ENCODE data around the gene TBC1D26.
"Not testable (repeated sequence)": the region's sequence is repeated elsewhere in the genome, so short reads cannot be mapped to it uniquely, and the experiment has no call there.

The TBC1D26 gene

DNA sequence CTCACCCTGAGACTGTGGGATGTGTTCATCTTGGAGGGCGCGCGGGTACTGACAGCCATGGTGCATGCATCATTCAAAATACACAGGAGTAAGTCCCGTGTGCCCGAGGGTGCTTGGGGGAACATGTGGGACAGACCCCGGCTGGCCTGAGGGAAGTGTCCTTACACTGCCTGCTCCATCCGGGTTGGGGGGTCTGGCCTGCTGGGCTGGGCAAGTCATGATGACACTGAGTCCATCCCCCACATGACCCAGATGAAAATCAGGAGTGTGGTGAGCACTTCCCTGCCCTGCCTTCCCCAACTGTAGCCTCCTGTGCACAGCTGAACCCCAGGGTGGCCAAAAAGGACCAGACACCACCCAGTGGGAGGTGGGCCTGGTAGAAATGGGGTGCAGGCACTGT, 10.8 kb downstream of the TBC1D26 start:
- peaks cover 6% of the 10 kb centered on the region for H3K4me1 ChIP-seq (ENCODE audit: control insufficient read depth, insufficient read depth, low read length)
- no peak overlapping the region for H3K4me3 ChIP-seq (ENCODE audit: insufficient read depth, low read depth, low read length)
- H3K36me3 ChIP-seq (ENCODE audit: control insufficient read depth, insufficient read depth, low read length): no peaks in the 10 kb centered on the region
- 96 to 97% methylated on average over 7 of the region's 7 CpGs for WGBS, 2 experiments
- H3K27me3 ChIP-seq (ENCODE audit: control insufficient read depth, insufficient read depth, low read length, poor library complexity, severe bottlenecking): no peaks in the 10 kb centered on the region
- no peak overlapping the region for H3K27ac ChIP-seq (ENCODE audit: insufficient read depth, low read depth, low read length, poor library complexity, severe bottlenecking)
- no peaks in the 10 kb centered on the region for H3K9me3 ChIP-seq (ENCODE audit: control insufficient read depth, low read length)

DNA sequence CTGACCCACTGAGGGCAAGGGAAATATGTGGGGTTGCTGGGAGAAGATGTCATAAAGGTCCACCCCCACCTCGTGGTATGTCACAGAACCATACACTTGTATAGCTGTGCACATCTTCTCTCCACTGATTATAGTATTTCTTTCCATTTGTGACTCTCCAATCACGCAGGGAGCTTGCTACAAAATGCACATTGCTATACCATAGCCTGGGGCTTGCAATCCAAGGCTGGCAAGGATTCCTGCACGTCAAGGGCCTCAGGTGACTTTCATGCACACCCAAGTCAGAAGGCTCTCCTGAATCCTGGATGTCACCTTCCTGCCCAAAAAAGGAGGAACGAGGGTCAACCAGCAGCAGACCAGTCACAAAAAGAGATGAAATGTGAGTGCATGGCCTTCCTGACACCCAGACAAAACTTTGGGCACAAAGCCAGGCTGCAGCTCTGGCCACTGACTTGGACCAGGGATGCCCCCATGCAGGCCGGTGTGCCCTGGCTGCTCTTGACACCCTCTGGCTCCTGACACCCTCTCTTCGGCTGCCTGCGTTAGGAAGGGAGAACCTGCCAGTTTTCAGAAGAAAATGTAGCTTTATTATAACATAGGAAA, 12.1 kb downstream of the TBC1D26 start:
- H3K27me3 ChIP-seq (ENCODE audit: control insufficient read depth, insufficient read depth, low read length, poor library complexity, severe bottlenecking): no peaks in the 10 kb centered on the region
- no peaks in the 10 kb centered on the region for H3K9me3 ChIP-seq (ENCODE audit: control insufficient read depth, low read length)
- peaks cover 6% of the 10 kb centered on the region for H3K4me1 ChIP-seq (ENCODE audit: control insufficient read depth, insufficient read depth, low read length)
- H3K36me3 ChIP-seq (ENCODE audit: control insufficient read depth, insufficient read depth, low read length): no peaks in the 10 kb centered on the region
- no peak overlapping the region for H3K4me3 ChIP-seq (ENCODE audit: insufficient read depth, low read depth, low read length)
- no peak overlapping the region for H3K27ac ChIP-seq (ENCODE audit: insufficient read depth, low read depth, low read length, poor library complexity, severe bottlenecking)
- WGBS, 2 experiments: 78 to 85% methylated on average over 7 of the region's 7 CpGs

DNA sequence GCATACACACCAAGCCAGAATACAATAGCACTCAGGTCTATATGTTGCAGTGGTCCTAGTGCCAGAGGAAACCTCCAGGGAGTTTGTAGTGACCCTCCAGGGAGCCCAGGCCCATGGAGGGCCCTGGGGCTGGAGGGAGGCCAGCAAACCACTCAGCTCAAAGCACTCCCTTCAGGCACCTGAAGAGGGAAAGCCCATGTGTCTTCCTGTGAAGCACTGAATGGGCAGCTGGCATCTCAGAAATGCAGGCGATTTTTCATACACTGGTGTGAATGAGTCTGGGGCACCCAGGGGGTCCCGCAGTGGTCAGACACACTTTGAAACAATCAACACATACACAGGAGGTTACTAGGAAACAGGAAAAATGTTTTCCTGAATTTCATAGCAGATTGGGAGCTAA, 12.8 kb downstream of the TBC1D26 start:
- H3K4me3 ChIP-seq (ENCODE audit: insufficient read depth, low read depth, low read length): no peak overlapping the region
- H3K36me3 ChIP-seq (ENCODE audit: control insufficient read depth, insufficient read depth, low read length): no peaks in the 10 kb centered on the region
- peaks cover 6% of the 10 kb centered on the region for H3K4me1 ChIP-seq (ENCODE audit: control insufficient read depth, insufficient read depth, low read length)
- H3K27me3 ChIP-seq (ENCODE audit: control insufficient read depth, insufficient read depth, low read length, poor library complexity, severe bottlenecking): no peaks in the 10 kb centered on the region
- no peak overlapping the region for H3K27ac ChIP-seq (ENCODE audit: insufficient read depth, low read depth, low read length, poor library complexity, severe bottlenecking)
- 81 to 82% methylated on average over 2 of the region's 2 CpGs for WGBS, 2 experiments
- H3K9me3 ChIP-seq (ENCODE audit: control insufficient read depth, low read length): no peaks in the 10 kb centered on the region

DNA sequence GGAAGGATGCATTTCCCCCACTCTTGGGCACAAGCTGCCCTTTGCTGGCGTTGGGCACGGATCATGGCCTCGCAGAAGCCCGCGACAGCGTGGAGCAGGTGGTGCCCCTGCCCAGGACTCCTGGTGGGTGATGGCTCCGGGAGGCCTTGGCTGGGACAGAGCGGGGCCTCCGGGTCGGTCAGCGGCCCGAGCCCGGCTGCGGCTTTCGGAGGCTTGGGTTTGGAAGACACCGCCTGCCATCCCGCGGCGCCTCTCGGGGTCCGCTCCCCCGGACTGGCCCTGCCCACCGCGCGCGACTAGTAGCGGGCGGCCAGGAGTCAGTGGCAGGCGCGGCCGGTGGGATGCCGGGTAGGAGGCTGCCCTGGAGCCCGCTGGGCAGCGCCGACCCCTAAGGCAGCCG, 17.3 kb downstream of the TBC1D26 start:
- WGBS, 2 experiments: 97 to 98% methylated on average over 36 of the region's 36 CpGs
- not testable (repeated sequence) for H3K4me3 ChIP-seq (ENCODE audit: insufficient read depth, low read depth, low read length); H3K9me3 ChIP-seq (ENCODE audit: control insufficient read depth, low read length); H3K36me3 ChIP-seq (ENCODE audit: control insufficient read depth, insufficient read depth, low read length); H3K27ac ChIP-seq (ENCODE audit: insufficient read depth, low read depth, low read length, poor library complexity, severe bottlenecking); H3K4me1 ChIP-seq (ENCODE audit: control insufficient read depth, insufficient read depth, low read length); H3K27me3 ChIP-seq (ENCODE audit: control insufficient read depth, insufficient read depth, low read length, poor library complexity, severe bottlenecking)

DNA sequence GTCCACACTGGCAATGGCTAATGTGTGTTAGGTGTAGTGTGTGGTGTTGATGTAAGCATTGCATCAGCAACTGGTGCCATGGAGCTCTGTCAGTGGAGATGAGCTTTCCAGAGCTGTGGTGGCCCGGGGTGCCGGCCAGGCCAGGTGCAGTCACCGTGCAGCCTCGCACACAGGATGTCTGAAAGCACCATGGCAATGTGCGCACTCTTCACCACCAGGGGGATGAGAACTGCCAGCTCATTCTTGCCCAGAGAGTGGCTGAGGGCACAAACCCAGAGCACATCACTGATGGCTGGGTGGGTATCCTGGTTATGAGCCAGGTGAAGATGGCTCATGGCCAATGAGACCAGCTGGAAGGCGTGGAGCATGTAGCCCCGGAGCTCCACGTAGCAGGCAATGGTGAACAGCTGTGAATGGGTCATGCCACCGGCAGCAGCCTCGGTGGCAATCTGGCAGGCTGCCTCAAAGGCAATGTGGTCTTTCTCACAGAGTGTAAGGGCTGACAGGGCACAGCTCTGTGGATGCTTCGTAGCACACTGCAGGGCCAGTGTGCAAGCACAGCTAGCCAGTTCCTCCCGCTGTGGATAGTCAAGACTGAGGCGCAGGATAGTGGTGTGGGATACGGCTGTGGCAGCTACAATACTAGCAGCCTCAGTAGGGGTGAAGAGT, 36.9 kb downstream of the TBC1D26 start:
- H3K9me3 ChIP-seq (ENCODE audit: control insufficient read depth, low read length); H3K4me1 ChIP-seq (ENCODE audit: control insufficient read depth, insufficient read depth, low read length); H3K36me3 ChIP-seq (ENCODE audit: control insufficient read depth, insufficient read depth, low read length); H3K4me3 ChIP-seq (ENCODE audit: insufficient read depth, low read depth, low read length); H3K27ac ChIP-seq (ENCODE audit: insufficient read depth, low read depth, low read length, poor library complexity, severe bottlenecking); H3K27me3 ChIP-seq (ENCODE audit: control insufficient read depth, insufficient read depth, low read length, poor library complexity, severe bottlenecking): not testable (repeated sequence)
- WGBS, 2 experiments: 96 to 97% methylated on average over 5 of the region's 14 CpGs

DNA sequence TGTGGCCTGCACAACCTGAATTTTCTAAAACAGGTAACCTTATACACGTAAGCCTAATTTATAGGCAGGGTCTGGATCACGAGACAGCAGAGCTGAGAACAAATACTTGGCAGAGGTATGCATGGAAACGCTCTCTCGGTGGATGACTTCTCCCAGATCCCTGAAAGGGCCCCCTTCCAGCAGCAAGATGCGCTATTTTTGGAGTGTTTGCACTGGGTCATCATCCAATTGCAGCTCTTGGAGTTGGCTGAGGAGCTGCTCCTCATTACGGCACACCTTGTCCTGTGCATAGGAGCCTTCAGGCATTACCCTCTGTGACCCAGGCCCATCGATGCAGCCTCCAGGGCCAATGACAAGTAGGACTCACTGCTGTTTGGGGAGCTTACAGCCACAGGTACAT, 38.6 kb downstream of the TBC1D26 start:
- H3K27ac ChIP-seq (ENCODE audit: insufficient read depth, low read depth, low read length, poor library complexity, severe bottlenecking); H3K27me3 ChIP-seq (ENCODE audit: control insufficient read depth, insufficient read depth, low read length, poor library complexity, severe bottlenecking); H3K4me1 ChIP-seq (ENCODE audit: control insufficient read depth, insufficient read depth, low read length); H3K36me3 ChIP-seq (ENCODE audit: control insufficient read depth, insufficient read depth, low read length); H3K9me3 ChIP-seq (ENCODE audit: control insufficient read depth, low read length); H3K4me3 ChIP-seq (ENCODE audit: insufficient read depth, low read depth, low read length): not testable (repeated sequence)
- 91 to 93% methylated on average over 6 of the region's 7 CpGs for WGBS, 2 experiments

DNA sequence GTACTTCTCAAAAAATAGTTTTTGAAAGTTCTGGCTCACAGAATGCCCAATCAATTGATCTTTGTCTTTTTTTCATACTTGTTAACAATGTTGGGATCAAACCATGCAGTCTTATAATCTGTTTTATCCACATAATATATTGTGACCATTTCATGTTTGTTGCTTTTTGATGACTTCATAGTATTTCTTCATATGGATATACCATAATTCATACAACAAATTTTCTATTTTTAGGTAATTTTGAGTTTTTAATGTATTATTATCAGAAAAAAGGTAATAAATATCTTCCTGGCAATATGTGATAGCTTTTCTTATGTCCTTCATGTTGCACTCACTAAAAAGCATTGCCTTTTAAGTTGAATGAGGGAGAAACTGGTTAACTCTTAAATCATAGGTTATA, 44.8 kb downstream of the TBC1D26 start:
- Histone ChIP-seq H3K4me3 (ENCODE audit: insufficient read depth, low read depth, low read length) (no peak overlapping the region), H3K9me3 (ENCODE audit: control insufficient read depth, low read length) (no peaks in the 10 kb centered on the region), H3K27ac (ENCODE audit: insufficient read depth, low read depth, low read length, poor library complexity, severe bottlenecking) (no peak overlapping the region), H3K36me3 (ENCODE audit: control insufficient read depth, insufficient read depth, low read length) (no peaks in the 10 kb centered on the region), H3K27me3 (ENCODE audit: control insufficient read depth, insufficient read depth, low read length, poor library complexity, severe bottlenecking) (no peaks in the 10 kb centered on the region), H3K4me1 (ENCODE audit: control insufficient read depth, insufficient read depth, low read length) (no peaks in the 10 kb centered on the region)

DNA sequence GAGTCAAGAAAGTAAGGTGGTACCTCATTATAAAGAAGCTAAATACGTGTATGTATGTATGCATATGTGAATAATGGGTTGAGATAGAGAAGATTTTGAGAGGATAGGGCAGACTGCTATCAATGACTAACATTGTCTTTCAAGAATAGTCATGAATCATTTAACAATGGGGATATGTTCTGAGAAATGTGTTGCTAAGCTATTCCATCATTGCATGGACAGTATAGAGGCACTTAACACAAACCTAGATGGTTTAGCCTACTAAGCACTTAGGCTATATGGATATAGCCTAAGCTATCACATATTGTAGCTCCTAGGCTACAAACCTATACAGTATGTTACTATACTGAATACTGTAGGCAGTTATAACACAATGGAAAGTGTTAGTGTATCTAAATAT, 45.2 kb downstream of the TBC1D26 start:
- 84 to 93% methylated on average over 1 of the region's 1 CpG for WGBS, 2 experiments
- Histone ChIP-seq H3K4me3 (ENCODE audit: insufficient read depth, low read depth, low read length) (no peak overlapping the region), H3K9me3 (ENCODE audit: control insufficient read depth, low read length) (no peaks in the 10 kb centered on the region), H3K27me3 (ENCODE audit: control insufficient read depth, insufficient read depth, low read length, poor library complexity, severe bottlenecking) (no peaks in the 10 kb centered on the region), H3K36me3 (ENCODE audit: control insufficient read depth, insufficient read depth, low read length) (no peaks in the 10 kb centered on the region), H3K4me1 (ENCODE audit: control insufficient read depth, insufficient read depth, low read length) (no peaks in the 10 kb centered on the region), H3K27ac (ENCODE audit: insufficient read depth, low read depth, low read length, poor library complexity, severe bottlenecking) (no peak overlapping the region)

DNA sequence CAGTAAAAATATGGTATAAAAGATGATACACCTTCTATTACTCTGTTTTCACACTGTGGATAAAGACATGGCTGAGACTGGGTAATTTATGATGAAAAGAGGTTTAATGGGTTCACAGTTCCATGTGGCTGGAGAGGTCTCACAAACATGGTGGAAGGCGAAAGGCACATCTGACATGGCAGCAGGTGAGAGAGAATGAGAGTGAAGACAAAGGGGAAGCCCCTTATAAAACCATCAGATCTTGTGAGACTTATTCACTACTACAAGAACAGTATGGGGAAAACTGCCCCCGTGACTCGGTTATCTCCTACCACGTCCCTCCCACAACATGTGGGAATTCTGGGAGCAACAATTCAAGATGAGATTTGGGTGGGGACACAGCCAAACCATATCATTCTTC, 45.6 kb downstream of the TBC1D26 start:
- no peaks in the 10 kb centered on the region for H3K36me3 ChIP-seq (ENCODE audit: control insufficient read depth, insufficient read depth, low read length)
- 74 to 86% methylated on average over 4 of the region's 4 CpGs for WGBS, 2 experiments
- no peak overlapping the region for H3K4me3 ChIP-seq (ENCODE audit: insufficient read depth, low read depth, low read length)
- H3K9me3 ChIP-seq (ENCODE audit: control insufficient read depth, low read length): no peaks in the 10 kb centered on the region
- no peaks in the 10 kb centered on the region for H3K27me3 ChIP-seq (ENCODE audit: control insufficient read depth, insufficient read depth, low read length, poor library complexity, severe bottlenecking)
- H3K27ac ChIP-seq (ENCODE audit: insufficient read depth, low read depth, low read length, poor library complexity, severe bottlenecking): no peak overlapping the region
- no peaks in the 10 kb centered on the region for H3K4me1 ChIP-seq (ENCODE audit: control insufficient read depth, insufficient read depth, low read length)

DNA sequence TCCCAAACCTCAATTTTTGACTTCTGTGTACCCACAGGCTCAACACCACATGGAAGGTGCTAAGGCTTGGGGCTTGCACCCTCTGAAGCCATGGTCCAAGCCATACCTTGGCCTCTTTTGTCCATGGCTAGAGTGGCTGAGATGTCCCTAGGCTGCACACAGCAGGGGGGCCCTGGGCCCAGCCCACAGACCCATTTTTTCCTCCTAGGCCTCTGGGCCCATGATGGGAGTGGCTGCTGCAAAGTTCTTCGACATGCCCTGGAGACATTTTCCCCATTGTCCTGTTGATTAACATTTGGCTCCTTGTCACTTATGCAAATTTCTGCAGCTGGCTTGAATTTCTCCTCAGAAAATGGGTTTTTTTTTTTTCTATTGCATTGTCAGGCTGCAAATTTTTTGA, 47.0 kb downstream of the TBC1D26 start:
- 87 to 88% methylated on average over 1 of the region's 1 CpG for WGBS, 2 experiments
- Histone ChIP-seq H3K27me3 (ENCODE audit: control insufficient read depth, insufficient read depth, low read length, poor library complexity, severe bottlenecking) (no peaks in the 10 kb centered on the region), H3K4me3 (ENCODE audit: insufficient read depth, low read depth, low read length) (no peak overlapping the region), H3K36me3 (ENCODE audit: control insufficient read depth, insufficient read depth, low read length) (no peaks in the 10 kb centered on the region), H3K9me3 (ENCODE audit: control insufficient read depth, low read length) (no peaks in the 10 kb centered on the region), H3K4me1 (ENCODE audit: control insufficient read depth, insufficient read depth, low read length) (no peaks in the 10 kb centered on the region), H3K27ac (ENCODE audit: insufficient read depth, low read depth, low read length, poor library complexity, severe bottlenecking) (no peak overlapping the region)

DNA sequence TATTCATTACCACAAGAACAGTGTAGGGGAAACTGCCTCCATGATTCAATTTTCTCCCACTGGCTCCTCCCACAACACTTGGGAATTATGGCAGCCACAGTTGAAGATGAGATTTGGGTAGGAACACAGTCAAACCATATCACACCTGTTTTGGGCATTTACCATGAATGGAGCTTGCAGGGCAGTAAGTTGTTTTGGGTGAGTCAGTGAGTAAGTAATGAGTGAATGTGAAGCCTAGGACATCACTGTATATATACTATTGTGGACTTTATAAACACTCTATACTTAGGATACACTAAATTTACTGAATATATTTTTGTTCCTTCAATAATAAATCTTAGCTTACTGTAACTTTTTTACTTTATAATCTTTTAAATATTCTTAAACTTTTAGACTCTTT, 48.1 kb downstream of the TBC1D26 start:
- Histone ChIP-seq H3K27ac (ENCODE audit: insufficient read depth, low read depth, low read length, poor library complexity, severe bottlenecking) (no peak overlapping the region), H3K36me3 (ENCODE audit: control insufficient read depth, insufficient read depth, low read length) (no peaks in the 10 kb centered on the region), H3K9me3 (ENCODE audit: control insufficient read depth, low read length) (no peaks in the 10 kb centered on the region), H3K4me3 (ENCODE audit: insufficient read depth, low read depth, low read length) (no peak overlapping the region), H3K4me1 (ENCODE audit: control insufficient read depth, insufficient read depth, low read length) (no peaks in the 10 kb centered on the region), H3K27me3 (ENCODE audit: control insufficient read depth, insufficient read depth, low read length, poor library complexity, severe bottlenecking) (no peaks in the 10 kb centered on the region)

All from ectodermal cell (in vitro differentiated cells).